GM12865 (cell line): ENCODE measurements around the gene RASGEF1B.

Source experiments
- DNase-seq: peaks from one replicate; pipeline ENCODE4 v3.0.0; 2010; ENCODE audit warnings: low read depth
- H3K4me3 ChIP-seq: 2 replicates; pipeline ENCODE4 v1.5.1; 2011; ENCODE audit warnings: mild to moderate bottlenecking, low read depth, low read length, control low read depth
- CTCF ChIP-seq: IDR thresholded peaks from 2 replicates; pipeline ENCODE4 v1.5.1; 2011; ENCODE audit warnings: low read length, control low read depth, low read depth, inconsistent platforms; ENCODE audit not compliant: insufficient read depth; ENCODE audit errors: missing control alignments

RASGEF1B gene

GRCh38 chr4:81447566-81448229 lies 24.0 kb downstream of the RASGEF1B start:
- no peak overlapping the region for H3K4me3 ChIP-seq
- no peak for DNase-seq
- no peak for TF ChIP-seq CTCF

- no peak for TF ChIP-seq CTCF
- no peak for DNase-seq
- H3K4me3 ChIP-seq: no peak overlapping the region
Observed at GRCh38 chr4:81446634-81447033, 25.1 kb downstream of the RASGEF1B start.

GRCh38 chr4:81445196-81445595 lies 26.5 kb downstream of the RASGEF1B start:
- no peak for DNase-seq
- H3K4me3 ChIP-seq: no peak overlapping the region
- TF ChIP-seq CTCF: no peak

- no peak for TF ChIP-seq CTCF
- no peak overlapping the region for H3K4me3 ChIP-seq
- no peak for DNase-seq
Observed at GRCh38 chr4:81442484-81443085, 29.1 kb downstream of the RASGEF1B start.

- no peak for TF ChIP-seq CTCF
- H3K4me3 ChIP-seq: no peak overlapping the region
- DNase-seq: no peak
Observed at GRCh38 chr4:81440949-81441348, 30.8 kb downstream of the RASGEF1B start.

- no peak overlapping the region for H3K4me3 ChIP-seq
- TF ChIP-seq CTCF: no peak
- DNase-seq: no peak
Observed at GRCh38 chr4:81436941-81437574, 34.6 kb downstream of the RASGEF1B start.
